Activated CD8-positive, alpha-beta memory T cell treated with anti-CD3 and anti-CD28 coated beads, Interleukin-2, amount 50 U/mL, for 48 hours (primary cell): Measurements from ENCODE around the gene REG4.

Source experiments
- DNase-seq: peaks from one replicate; pipeline ENCODE4 v3.0.0-alpha.2; 2020

REG4 gene

GRCh38 chr1:119778886-119779560 lies 32.2 kb downstream of the REG4 start:
- no peak for DNase-seq

DNA sequence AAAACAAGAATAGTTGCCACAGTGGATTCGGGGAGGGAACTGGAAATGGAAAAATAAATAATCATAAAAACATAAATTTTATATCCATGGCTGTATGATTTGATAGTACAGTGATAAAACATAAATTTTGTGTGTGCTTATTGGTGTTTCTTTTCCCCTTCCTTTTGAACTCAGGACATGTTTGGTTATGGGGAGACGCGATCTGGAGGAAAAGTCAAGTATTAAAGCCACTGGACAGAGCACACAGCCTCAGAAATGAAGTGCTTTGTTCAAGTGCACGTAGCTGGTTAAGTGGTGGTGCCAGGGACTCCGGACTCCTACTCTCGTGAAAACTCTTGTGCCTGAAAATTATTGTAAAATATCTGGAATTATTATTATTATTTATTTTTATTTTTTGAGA lies 32.9 kb downstream of the REG4 start:
- no peak for DNase-seq

DNA sequence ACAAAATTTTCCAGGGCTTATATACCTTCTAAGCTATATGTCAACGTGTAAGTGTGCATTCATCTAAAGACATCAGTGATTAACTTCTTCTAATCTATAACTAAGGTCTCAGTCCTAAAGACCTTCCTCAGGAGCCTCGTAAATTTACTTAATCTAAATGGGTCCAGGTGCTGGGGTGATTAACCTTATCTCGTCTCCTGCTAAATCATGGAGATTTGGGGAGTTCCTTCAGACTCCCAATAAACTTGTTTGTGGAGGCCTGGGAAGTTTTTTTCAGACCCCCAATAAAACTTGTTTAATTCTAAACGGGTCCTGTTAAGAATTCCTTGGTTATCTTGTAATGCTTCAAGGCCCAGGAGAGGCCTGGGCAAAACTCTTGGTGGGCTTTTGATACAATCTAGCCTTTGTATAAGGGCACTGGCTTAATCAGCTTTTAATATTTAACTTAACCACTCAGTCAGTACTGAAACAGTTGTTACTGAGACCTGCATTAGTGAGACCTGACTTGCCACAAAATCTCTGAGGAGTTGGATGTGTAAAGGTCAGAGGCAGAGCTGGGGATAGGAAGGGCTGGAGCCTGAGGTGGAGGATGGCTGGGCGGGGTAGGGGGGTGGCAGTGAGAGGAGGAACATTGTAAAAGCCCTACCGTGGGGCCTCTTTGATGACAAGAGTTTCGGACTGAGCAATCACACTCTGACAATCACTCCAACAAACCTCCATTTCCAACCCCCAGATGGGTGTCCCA lies 36.3 kb downstream of the REG4 start:
- DNase-seq: no peak

DNA sequence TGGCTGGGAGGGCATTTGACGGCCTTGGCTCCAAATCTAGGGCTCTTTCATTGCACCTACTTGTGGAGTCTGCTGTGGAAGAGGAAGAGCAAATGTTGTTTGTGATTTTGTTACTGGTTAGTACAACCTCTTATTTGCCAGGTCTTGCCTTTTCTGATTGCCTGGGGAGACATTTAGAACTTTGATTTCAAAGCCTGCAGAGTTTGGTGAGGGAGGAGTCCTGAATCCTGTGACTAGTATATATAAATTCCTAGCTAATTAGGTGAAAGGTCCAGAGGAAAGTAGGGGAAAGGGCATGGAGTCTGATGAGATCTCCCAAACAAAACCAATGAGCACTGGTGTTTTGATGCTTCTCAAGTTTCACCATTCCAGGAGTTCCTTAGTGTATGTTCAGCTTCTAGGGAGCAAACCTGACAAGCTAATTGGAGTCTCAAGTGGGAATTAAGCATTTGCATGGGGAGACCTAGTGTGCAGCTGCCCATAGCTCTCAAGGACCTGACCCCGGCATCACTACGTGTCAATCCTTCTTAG lies 37.5 kb downstream of the REG4 start:
- no peak for DNase-seq

DNA sequence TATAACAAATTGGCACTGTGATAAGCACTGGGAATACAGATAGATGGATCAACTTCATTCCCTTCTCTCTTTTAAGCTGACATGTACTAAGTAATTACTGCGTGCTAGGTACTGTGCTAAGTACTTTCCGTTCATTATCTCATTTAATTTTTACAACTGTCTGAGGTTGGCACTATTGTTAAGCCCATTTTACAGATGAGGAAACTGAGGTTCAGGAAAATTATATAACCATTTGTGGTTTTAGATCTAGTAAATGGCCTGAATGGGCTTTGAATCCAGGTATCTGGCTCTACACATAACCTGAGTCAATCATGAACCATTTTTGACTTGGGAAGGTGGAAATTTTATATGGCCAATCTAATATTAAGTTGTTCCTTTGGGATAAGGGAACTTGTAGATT lies 39.0 kb downstream of the REG4 start:
- no peak for DNase-seq

GRCh38 chr1:119771770-119772169 lies 39.5 kb downstream of the REG4 start:
- no peak for DNase-seq

- no peak for DNase-seq
These were observed 40.2 kb downstream of the REG4 start for GRCh38 chr1:119771016-119771415.

GRCh38 chr1:119768778-119769177 lies 42.5 kb downstream of the REG4 start, which contains the start of gene HMGCS2:
HMGCS2 (minus strand) TSS chr1:119768905; CDS start chr1:119768844, 61 bp downstream.
- no peak for DNase-seq

DNA sequence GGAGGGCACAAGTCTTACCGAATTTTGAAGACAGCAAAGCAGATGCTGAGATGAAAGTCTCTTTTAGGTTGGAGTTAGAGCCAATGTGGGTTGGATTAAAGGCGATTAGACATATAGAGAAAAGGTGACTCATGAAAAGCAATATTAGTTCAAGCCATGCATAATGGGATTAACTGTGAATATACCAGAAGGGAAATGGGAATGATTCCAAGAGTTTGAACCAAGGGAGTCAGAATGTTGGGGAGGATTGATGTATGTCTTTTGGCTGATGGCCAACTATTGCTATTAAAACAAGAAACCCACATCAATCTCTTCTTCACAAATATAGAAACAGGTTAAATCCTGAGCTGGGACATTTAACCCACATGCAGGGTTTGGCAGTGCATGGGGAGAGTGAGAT lies 43.8 kb downstream of the REG4 start:
- no peak for DNase-seq

- no peak for DNase-seq
These were observed 44.9 kb downstream of the REG4 start for GRCh38 chr1:119766374-119766794.

DNA sequence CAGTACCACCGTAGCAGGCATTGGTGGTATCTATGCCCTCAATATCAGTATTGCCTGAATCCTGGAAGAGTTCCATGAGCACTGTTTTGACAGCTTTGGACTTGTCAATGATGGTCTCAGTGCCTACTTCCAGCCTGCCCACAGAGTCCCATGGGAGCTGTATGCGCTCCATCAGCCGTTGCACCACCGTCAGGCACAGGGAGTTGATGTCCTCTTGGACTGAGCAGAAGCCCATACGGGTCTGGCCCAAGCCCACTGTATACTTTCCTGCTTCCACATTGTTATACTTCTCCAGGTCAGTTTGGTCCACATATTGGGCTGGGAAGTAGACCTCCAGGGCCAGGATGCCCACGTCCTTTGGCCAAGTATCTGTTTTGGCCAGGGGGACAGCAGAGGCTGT lies 47.0 kb downstream of the REG4 start:
- no peak for DNase-seq

- DNase-seq: no peak
These were observed 48.3 kb downstream of the REG4 start for GRCh38 chr1:119762953-119763352.

- no peak for DNase-seq
These were observed 48.9 kb downstream of the REG4 start for GRCh38 chr1:119762409-119762808.

DNA sequence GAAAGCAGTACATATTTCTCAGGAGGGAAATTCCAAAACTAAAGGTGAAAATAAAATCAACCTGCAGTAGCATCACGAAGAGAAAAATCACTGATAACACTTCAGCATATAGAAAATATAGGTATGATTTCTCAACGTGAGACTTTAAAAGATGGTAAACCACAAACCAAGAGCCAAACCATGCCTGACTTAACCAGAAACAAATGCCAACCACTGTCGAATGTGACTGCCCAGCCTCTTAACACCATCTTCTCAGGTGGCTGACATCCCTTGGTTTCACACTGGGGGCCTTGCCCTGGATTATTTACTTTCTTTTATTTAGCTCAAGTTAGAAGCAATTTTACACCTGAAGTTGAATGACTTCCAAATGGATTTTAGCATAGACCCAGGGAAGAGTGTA lies 52.7 kb downstream of the REG4 start:
- no peak for DNase-seq

- DNase-seq: no peak
These were observed 58.7 kb downstream of the REG4 start for GRCh38 chr1:119752592-119752991.

GRCh38 chr1:119748040-119748439 lies 63.2 kb downstream of the REG4 start:
- no peak for DNase-seq

DNA sequence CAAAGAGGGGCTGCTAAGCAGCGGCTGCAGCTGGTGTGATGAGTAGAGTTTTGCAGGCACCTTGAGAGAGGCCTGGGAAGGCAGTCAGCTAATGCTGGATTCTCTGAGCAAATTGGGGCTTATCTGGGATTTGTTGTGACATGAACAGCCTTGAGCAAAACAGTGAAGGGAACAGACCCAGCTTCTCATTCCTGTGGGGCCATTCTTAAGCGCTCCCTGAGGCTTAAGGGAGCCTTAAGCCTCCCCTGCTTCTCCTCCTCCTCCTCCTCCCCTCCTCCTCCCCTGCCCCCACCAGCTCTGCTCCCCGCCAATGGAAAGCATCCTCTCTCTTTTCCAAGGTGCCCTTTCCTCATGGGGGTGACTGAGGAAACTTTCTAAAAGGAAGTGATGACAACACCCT lies 63.8 kb downstream of the REG4 start:
- no peak for DNase-seq

DNA sequence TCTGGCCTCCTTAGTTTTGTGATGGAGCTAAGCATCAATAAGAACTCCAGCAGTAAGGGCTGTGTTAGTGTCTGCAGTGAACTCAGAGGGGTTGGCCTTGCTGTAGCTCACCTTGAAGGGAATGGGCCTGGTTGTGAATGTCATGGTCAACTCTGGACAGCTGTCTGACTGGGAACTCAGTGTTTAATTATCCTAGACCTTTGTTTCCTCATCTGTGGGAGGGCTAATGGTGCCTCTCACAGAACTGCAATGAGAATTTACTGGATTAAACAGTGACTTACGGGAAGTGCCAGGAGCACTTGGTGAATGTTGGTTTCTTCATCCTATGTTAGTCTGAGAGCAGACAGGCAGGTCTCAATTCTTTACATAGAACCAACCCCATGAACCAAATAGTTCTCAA lies 66.2 kb downstream of the REG4 start:
- DNase-seq: no peak

GRCh38 chr1:119744598-119744942 lies 66.7 kb downstream of the REG4 start:
- DNase-seq: no peak
